ENCODE data around the gene TCEANC.
A peak's percentile ranks its signal among the peaks of the same experiment; 100 is the strongest.
"Not testable (repeated sequence)": the region's sequence is repeated elsewhere in the genome, so short reads cannot be mapped to it uniquely, and the experiment has no call there.

The TCEANC gene

GRCh38 chrX:13645464-13646153, 7.3 kb upstream of the TCEANC start:
- no peak overlapping the region for H3K4me2 ChIP-seq (ENCODE audit: insufficient read depth, low read length)

GRCh38 chrX:13646154-13646549, 6.8 kb upstream of the TCEANC start:
- Histone ChIP-seq H4K20me1 (ENCODE audit: insufficient read depth, low read length) (no peaks in the 10 kb centered on the region), H3K36me3 (ENCODE audit: insufficient read depth, low read length) (no peaks in the 10 kb centered on the region), H3K9me3 (ENCODE audit: insufficient read depth, low read length, severe bottlenecking) (no peaks in the 10 kb centered on the region), H3K27ac (ENCODE audit: low read length) (no peak overlapping the region), H3K79me2 (ENCODE audit: insufficient read depth, low read length) (no peaks in the 10 kb centered on the region), H3K9ac (ENCODE audit: low read depth, low read length) (no peak overlapping the region), H3K4me2 (ENCODE audit: insufficient read depth, low read length) (no peak overlapping the region), H2AFZ (ENCODE audit: low read depth, low read length) (no peak overlapping the region), H3K27me3 (ENCODE audit: insufficient read depth, low read length, poor library complexity) (no peaks in the 10 kb centered on the region), H3K4me1 (ENCODE audit: insufficient read depth, low read length) (no peaks in the 10 kb centered on the region), H3K4me3 (ENCODE audit: low read depth in 1 of 2, low read length in 2 of 2) (no peak overlapping the region)
- TF ChIP-seq CTCF (IDR thresholded peaks at IDR 0.05; ENCODE audit: borderline replicate concordance, extremely low read depth, low read length, poor library complexity, severe bottlenecking), result peak; percentile 62
- no peak for TF ChIP-seq EZH2 (IDR thresholded peaks at IDR 0.05; ENCODE audit: borderline replicate concordance, low read depth, low read length, severe bottlenecking)
- peak; percentile 54; the same call in 1 of the 3 replicates for ATAC-seq (ENCODE audit: insufficient read depth, low read depth)
- DNase-seq, result peak; percentile 34

More at GRCh38 chrX:13645464-13646153, 7.3 kb upstream of the TCEANC start:
- H2AFZ ChIP-seq (ENCODE audit: low read depth, low read length), result no peak overlapping the region
- no peak overlapping the region for H3K9ac ChIP-seq (ENCODE audit: low read depth, low read length)
- H3K36me3 ChIP-seq (ENCODE audit: insufficient read depth, low read length), result no peaks in the 10 kb centered on the region
- H3K27ac ChIP-seq (ENCODE audit: low read length), result no peak overlapping the region
- no peaks in the 10 kb centered on the region for H4K20me1 ChIP-seq (ENCODE audit: insufficient read depth, low read length)
- H3K4me3 ChIP-seq (ENCODE audit: low read depth in 1 of 2, low read length in 2 of 2), result no peak overlapping the region
- TF ChIP-seq EZH2 (IDR thresholded peaks at IDR 0.05; ENCODE audit: borderline replicate concordance, low read depth, low read length, severe bottlenecking) (no peak), CTCF (IDR thresholded peaks at IDR 0.05; ENCODE audit: borderline replicate concordance, extremely low read depth, low read length, poor library complexity, severe bottlenecking) (no peak)
- no peaks in the 10 kb centered on the region for H3K9me3 ChIP-seq (ENCODE audit: insufficient read depth, low read length, severe bottlenecking)
- H3K4me1 ChIP-seq (ENCODE audit: insufficient read depth, low read length), result no peaks in the 10 kb centered on the region
- ATAC-seq (ENCODE audit: insufficient read depth, low read depth) (no peak), DNase-seq (no peak)
- no peaks in the 10 kb centered on the region for H3K79me2 ChIP-seq (ENCODE audit: insufficient read depth, low read length)
- H3K27me3 ChIP-seq (ENCODE audit: insufficient read depth, low read length, poor library complexity), result no peaks in the 10 kb centered on the region

- TF ChIP-seq EZH2 (IDR thresholded peaks at IDR 0.05; ENCODE audit: borderline replicate concordance, low read depth, low read length, severe bottlenecking) (no peak), CTCF (IDR thresholded peaks at IDR 0.05; ENCODE audit: borderline replicate concordance, extremely low read depth, low read length, poor library complexity, severe bottlenecking) (no peak)
- no peak overlapping the region for H3K27ac ChIP-seq (ENCODE audit: low read length)
These were observed 5.2 kb upstream of the TCEANC start for GRCh38 chrX:13647709-13648212.

GRCh38 chrX:13648336-13648735, 4.6 kb upstream of the TCEANC start:
- H3K79me2 ChIP-seq (ENCODE audit: insufficient read depth, low read length); ATAC-seq (ENCODE audit: insufficient read depth, low read depth); H3K4me1 ChIP-seq (ENCODE audit: insufficient read depth, low read length); H4K20me1 ChIP-seq (ENCODE audit: insufficient read depth, low read length); H3K36me3 ChIP-seq (ENCODE audit: insufficient read depth, low read length); DNase-seq; H3K27me3 ChIP-seq (ENCODE audit: insufficient read depth, low read length, poor library complexity); H3K9ac ChIP-seq (ENCODE audit: low read depth, low read length); H3K27ac ChIP-seq (ENCODE audit: low read length); H3K4me3 ChIP-seq (ENCODE audit: low read depth in 1 of 2, low read length in 2 of 2); H2AFZ ChIP-seq (ENCODE audit: low read depth, low read length); H3K4me2 ChIP-seq (ENCODE audit: insufficient read depth, low read length); H3K9me3 ChIP-seq (ENCODE audit: insufficient read depth, low read length, severe bottlenecking): not testable (repeated sequence)

More at GRCh38 chrX:13647709-13648212, 5.2 kb upstream of the TCEANC start:
- no peaks in the 10 kb centered on the region for H3K79me2 ChIP-seq (ENCODE audit: insufficient read depth, low read length)
- no peaks in the 10 kb centered on the region for H3K9me3 ChIP-seq (ENCODE audit: insufficient read depth, low read length, severe bottlenecking)
- H4K20me1 ChIP-seq (ENCODE audit: insufficient read depth, low read length), result no peaks in the 10 kb centered on the region
- ATAC-seq (ENCODE audit: insufficient read depth, low read depth) (no peak), DNase-seq (no peak)
- no peak overlapping the region for H3K9ac ChIP-seq (ENCODE audit: low read depth, low read length)
- H3K4me2 ChIP-seq (ENCODE audit: insufficient read depth, low read length), result no peak overlapping the region
- no peak overlapping the region for H3K4me3 ChIP-seq (ENCODE audit: low read depth in 1 of 2, low read length in 2 of 2)
- H3K27me3 ChIP-seq (ENCODE audit: insufficient read depth, low read length, poor library complexity), result no peaks in the 10 kb centered on the region
- peaks cover 6% of the 10 kb centered on the region for H3K4me1 ChIP-seq (ENCODE audit: insufficient read depth, low read length)
- H3K36me3 ChIP-seq (ENCODE audit: insufficient read depth, low read length), result no peaks in the 10 kb centered on the region
- H2AFZ ChIP-seq (ENCODE audit: low read depth, low read length), result no peak overlapping the region
